LNCAP (cell line): ENCODE measurements around the gene PPARD.

Experiments
- TF ChIP-seq, protein P1 (sequence below): fragments of 450-650 bp; IDR thresholded peaks from 2 replicates; pipeline ENCODE4 v1.5.1; 2017; ENCODE audit warnings: mild to moderate bottlenecking

PPARD gene

DNA sequence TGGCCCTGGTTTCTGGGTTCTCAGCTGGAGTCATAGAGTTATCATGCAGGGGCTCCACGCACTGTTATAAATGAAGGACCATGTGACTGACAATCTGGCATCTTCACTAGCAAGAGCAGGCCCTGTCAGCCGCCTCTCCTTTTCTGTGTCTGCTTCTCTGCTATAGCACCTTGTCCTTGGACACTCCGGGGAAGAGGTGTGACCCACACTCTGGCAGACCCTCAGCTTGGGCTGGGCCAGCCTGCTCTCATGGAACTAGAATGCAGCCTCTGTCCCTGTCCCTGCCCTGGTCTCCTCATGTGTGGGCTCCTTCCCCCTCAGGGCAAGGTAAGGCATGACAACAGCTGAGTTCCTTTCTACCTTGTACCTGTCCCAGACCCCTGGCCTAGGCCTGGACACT lies 98.8 kb downstream of the PPARD start:
- TF ChIP-seq, protein P1, sequence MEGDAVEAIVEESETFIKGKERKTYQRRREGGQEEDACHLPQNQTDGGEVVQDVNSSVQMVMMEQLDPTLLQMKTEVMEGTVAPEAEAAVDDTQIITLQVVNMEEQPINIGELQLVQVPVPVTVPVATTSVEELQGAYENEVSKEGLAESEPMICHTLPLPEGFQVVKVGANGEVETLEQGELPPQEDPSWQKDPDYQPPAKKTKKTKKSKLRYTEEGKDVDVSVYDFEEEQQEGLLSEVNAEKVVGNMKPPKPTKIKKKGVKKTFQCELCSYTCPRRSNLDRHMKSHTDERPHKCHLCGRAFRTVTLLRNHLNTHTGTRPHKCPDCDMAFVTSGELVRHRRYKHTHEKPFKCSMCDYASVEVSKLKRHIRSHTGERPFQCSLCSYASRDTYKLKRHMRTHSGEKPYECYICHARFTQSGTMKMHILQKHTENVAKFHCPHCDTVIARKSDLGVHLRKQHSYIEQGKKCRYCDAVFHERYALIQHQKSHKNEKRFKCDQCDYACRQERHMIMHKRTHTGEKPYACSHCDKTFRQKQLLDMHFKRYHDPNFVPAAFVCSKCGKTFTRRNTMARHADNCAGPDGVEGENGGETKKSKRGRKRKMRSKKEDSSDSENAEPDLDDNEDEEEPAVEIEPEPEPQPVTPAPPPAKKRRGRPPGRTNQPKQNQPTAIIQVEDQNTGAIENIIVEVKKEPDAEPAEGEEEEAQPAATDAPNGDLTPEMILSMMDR = no peak

DNA sequence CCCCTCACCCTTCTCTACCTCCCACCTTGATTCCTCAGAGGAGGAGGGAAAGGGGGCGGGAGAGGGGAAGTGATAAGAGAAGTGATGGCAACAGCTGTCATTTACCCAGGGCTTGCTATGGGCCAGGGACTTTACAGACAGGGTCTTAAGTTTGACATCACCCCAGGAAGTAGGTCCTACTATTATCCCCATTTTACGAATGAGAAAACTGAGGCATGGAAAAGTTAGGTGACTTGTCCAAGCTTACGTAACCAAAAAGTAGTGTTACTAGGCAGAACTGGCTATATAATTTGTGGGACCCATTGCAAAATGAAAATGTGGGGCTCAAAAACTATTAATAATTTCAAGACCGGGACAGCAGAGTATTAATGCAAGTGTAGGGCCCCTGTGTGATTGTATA lies 99.3 kb downstream of the PPARD start:
- TF ChIP-seq, protein P1 = no peak

DNA sequence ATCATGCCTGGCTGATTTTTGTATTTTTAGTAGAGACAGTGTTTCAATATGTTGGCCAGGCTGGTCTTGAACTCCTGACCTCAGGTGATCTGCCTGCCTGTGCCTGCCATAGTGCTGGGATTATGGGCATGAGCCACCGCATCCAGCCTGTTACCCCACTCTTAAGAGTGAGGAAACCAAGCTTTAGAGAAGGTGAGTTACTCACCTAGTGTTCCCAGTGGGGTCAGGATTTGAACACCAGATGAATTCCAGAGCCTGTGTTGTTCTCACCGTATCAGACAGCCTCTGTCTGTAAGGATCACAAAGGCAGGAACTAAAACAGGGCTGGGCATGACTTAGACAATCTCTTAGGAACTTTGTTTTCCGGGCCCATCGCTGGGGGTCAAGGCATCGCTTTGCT lies 100.3 kb downstream of the PPARD start:
- TF ChIP-seq, protein P1 = no peak

DNA sequence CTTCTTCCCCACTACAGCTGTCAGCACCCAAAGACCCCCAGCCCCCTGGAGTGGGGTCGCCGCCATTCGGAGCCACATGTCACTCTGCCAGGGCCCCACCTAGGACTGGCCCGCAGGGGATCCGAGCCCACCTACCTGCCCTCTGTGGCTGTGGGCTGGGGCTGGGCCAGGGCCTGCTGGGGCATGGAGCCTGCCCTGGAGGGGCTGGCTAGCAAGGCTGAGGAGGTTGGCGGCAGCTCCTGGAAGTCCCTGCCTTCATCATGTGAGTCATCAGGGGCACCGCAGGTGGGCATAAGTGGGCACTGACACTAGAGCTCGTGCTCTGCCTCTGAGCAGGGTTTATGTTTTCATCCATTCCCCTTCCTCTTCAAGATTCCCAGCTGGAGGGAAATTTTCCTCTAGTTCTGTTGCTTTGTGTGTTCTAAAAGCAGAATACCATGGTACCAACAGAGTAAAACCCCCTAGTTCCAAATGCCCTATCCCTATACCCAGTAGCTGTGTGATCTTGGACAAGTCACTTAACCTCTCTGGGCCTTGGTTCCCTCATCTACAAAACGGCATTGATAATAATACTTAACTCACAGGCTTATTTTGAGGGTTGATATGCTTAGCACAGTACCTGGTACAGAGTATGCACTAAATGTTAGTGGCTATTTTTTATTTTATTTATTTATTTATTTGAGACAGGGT lies 101.1 kb downstream of the PPARD start:
- TF ChIP-seq, protein P1 = no peak

DNA sequence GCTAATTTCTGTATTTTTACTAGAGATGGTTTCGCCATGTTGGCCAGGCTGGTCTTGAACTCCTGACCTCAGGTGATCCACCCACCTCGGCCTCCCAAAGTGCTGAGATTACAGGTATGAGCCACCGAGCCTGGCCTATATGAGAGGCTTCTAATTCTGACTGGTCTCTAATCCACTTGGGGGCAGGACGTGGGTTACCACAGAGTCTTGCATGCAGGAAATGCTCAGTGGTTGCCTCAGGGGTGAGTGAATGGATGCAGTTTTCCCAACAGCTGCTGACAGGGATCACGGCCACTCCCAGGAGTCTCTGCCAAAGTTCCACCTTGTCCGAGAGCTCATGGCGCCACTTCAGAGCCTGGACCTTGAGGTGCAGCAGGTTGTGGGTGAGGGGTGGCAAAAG lies 103.3 kb downstream of the PPARD start:
- TF ChIP-seq, protein P1 = no peak

DNA sequence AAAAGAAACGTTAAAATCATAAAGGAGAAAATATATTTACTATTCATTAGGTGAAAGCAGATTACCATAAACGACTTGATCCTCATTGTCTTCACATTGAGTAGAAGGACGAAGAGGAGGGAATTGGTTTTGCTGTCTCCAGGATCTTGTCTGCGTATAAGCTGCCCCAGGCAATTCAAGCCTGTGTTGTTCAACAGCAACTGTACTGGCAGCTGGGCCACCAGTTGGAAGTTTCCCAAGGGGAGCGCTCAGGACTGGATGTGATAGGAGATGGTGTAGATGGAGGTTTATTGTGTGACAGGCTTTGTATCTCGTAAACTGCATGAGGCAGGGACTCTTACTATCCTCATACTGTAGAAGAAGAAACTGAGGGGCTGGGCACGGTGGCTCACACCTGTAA lies 105.8 kb downstream of the PPARD start:
- TF ChIP-seq, protein P1 = no peak

DNA sequence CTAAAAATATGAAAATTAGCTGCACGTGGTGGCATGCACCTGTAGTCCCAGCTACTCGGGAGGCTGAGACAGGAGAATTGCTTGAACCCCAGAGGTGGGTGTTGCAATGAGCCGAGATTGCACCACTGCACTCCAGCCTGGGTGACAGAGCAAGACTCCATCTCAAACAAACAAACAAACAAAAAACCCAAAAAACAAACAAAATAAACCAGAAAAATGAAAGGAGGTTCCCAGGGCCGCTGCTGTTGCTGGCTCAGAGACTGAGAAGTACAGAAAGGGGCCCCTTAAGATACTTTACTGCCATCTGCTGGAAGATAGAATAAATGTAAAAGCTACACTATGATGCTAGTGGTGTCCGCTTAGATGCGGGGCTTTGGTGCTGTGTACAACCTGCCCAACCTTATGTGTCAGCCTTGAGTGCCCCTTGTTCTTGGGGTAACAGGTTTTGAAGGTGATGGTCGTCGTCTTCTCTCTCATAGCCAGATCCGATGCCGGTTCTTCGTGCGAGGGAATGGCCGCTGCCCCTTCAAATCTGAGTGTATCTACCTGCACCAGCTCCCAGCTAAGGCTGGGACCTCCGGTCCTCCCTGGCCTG lies 107.0 kb downstream of the PPARD start:
- TF ChIP-seq, protein P1 = peak; percentile 58
